Naive thymus-derived CD8-positive, alpha-beta T cell (primary cell): ENCODE results near the gene KRTAP4-12. TPM values are rescaled to one million over a fixed set of nuclear protein-coding genes. Genes with fewer than 3 reads are reported as not detected.
A peak's percentile ranks its signal among the peaks of the same experiment; 100 is the strongest.
"Not testable (repeated sequence)": the region's sequence is repeated elsewhere in the genome, so short reads cannot be mapped to it uniquely, and the experiment has no call there.

Experiments used
- ATAC-seq, 2 donors: fragments of 150-1000 bp; cut with Tn5 transposase in 1 of 2; sonication (Bioruptor Pico), chemical (Tn5 transposase) in 1 of 2; 1 replicate in 1 of 2; 2 replicates in 1 of 2; pipeline ENCODE4 v1.10.0; 2021; ENCODE audit warnings: mild to moderate bottlenecking in 2 of 2, moderate library complexity in 2 of 2
- POLR2A ChIA-PET: fragments of 350-600 bp; sonication (Branson Sonifier 250); formaldehyde crosslinking; loops from one replicate; lab custom pipeline; 2021; ENCODE audit warnings: antibody characterized with exemption; lab: Charles Lee
- DNase-seq, 10 donors: peaks; one replicate each; pipeline versions ENCODE4 v3.0.0 to v3.0.0-alpha.2; 2020 to 2022
- H3K27ac Mint-ChIP-seq, 10 donors: one replicate each; pipeline ENCODE4 v1.8.0; 2020 to 2022; ENCODE audit warnings: mild to moderate bottlenecking in 10 of 10, mixed read lengths in 10 of 10, moderate library complexity in 4 of 10, inconsistent platforms in 1 of 10
- H3K27me3 Mint-ChIP-seq, 5 donors: one replicate each; pipeline ENCODE4 v1.8.0; 2021 to 2022; ENCODE audit warnings: mixed read lengths in 5 of 5
- H3K36me3 Mint-ChIP-seq, 3 donors: one replicate each; pipeline ENCODE4 v1.8.0; 2020 to 2022; ENCODE audit warnings: mixed read lengths in 3 of 3, mild to moderate bottlenecking in 2 of 3, inconsistent platforms in 1 of 3
- H3K4me1 Mint-ChIP-seq, 4 donors: one replicate each; pipeline ENCODE4 v1.8.0; 2021 to 2022; ENCODE audit warnings: mixed read lengths in 4 of 4
- H3K4me3 Mint-ChIP-seq, 10 donors: one replicate each; pipeline ENCODE4 v1.8.0; 2020 to 2022; ENCODE audit warnings: mild to moderate bottlenecking in 10 of 10, mixed read lengths in 10 of 10, moderate library complexity in 6 of 10, inconsistent platforms in 1 of 10
- H3K9me3 Mint-ChIP-seq, 9 donors: one replicate each; pipeline ENCODE4 v1.8.0; 2020 to 2022; ENCODE audit warnings: mixed read lengths in 9 of 9, mild to moderate bottlenecking in 3 of 9, inconsistent platforms in 1 of 9, moderate library complexity in 1 of 9
- polyA plus RNA-seq, 3 donors: library from polyadenylated mRNA; unstranded; fragments of 300-500 nt; fragmentation: Illumina TruSeq; gene quantifications; one replicate each; pipeline ENCODE4 v1.2.3, GENCODE V29; 2021
- total RNA-seq, 8 experiments: library from RNA in 2 of 8; stranded (reverse) in 2 of 8; gene quantifications; one replicate each; pipeline ENCODE4 v1.2.3 and lab custom pipeline; 2021 to 2026

KRTAP4-12 gene
- total and polyA plus RNA-seq, 5 experiments from 2014 or later = 0.15 TPM; not detected in 4

GRCh38 chr17:41104386-41105038 is 19.5 kb downstream of the KRTAP4-12 start:
- H3K4me1 Mint-ChIP-seq = peaks cover 14 to 40% (median 30%) of the 10 kb centered on the region in 4 donors
- H3K9me3 Mint-ChIP-seq, DNase-seq, POLR2A ChIA-PET, H3K4me3 Mint-ChIP-seq, ATAC-seq, H3K27me3 Mint-ChIP-seq, H3K36me3 Mint-ChIP-seq, H3K27ac Mint-ChIP-seq: not testable (repeated sequence)

GRCh38 chr17:41103896-41104295 is 20.1 kb downstream of the KRTAP4-12 start:
- ATAC-seq = no peak
- no peak for DNase-seq
- peaks cover 14 to 36% (median 27%) of the 10 kb centered on the region in 4 donors for H3K4me1 Mint-ChIP-seq
- no peak overlapping the region for H3K4me3 Mint-ChIP-seq
- H3K36me3 Mint-ChIP-seq = no peaks in the 10 kb centered on the region
- H3K27me3 Mint-ChIP-seq = peaks cover 0 to 4% (median 0%) of the 10 kb centered on the region in 5 donors
- no peak overlapping the region for H3K27ac Mint-ChIP-seq
- POLR2A ChIA-PET = no interaction called here
- H3K9me3 Mint-ChIP-seq = peaks cover 0 to 6% (median 0%) of the 10 kb centered on the region in 9 donors

DNA sequence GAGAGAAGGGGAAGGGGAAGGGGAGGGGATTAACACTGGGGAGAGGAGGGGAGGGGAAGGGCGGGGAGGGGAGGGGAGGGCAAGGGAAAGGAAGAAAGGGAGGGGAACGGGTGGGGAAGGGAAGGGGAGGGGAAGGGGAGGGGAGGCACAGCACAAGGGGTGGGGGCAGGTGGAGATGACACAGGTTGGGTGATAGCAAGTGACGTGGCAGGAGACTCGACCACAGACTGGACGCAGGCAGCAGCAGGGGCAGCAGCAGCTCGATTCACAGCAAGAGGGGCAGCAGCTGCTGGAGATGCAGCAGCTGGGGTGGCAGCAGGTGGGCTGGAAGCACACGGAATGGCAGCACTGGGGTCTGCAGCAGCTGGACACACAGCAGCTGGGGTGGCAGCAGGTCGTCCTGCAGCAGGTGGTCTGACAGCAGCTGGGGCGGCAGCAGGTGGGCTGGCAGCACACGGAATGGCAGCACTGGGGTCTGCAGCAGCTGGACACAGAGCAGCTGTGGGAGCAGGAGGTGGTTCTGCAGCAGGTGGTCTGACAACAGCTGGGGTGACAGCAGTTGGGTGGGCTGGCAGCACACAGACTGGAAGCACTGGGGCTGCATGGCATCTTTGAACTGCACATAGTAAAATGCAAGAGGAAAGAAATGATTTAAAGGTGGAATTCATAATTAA is 22.3 kb downstream of the KRTAP4-12 start, which contains the start of gene KRTAP4-16:
KRTAP4-16 (minus strand) TSS at position 624 of the 674 bp plus-strand sequence; CDS start at position 624, 0 bp downstream.
- no peaks in the 10 kb centered on the region for H3K36me3 Mint-ChIP-seq
- peak within 1 kb of the TSS in 3 of 10 donors; percentile 9 to 56 (median 35) for H3K27ac Mint-ChIP-seq
- no peak within 1 kb of the TSS for H3K4me3 Mint-ChIP-seq
- POLR2A ChIA-PET = no interaction called here
- H3K27me3 Mint-ChIP-seq = peaks cover 5 to 10% (median 6%) of the 10 kb centered on the region in 5 donors
- peaks cover 8 to 20% (median 12%) of the 10 kb centered on the region in 4 donors for H3K4me1 Mint-ChIP-seq
- DNase-seq = no peak
- ATAC-seq = no peak
- no peaks in the 10 kb centered on the region for H3K9me3 Mint-ChIP-seq

- peak; percentile 52 to 62 for ATAC-seq
- peaks cover 6 to 20% (median 12%) of the 10 kb centered on the region in 4 donors for H3K4me1 Mint-ChIP-seq
- DNase-seq, POLR2A ChIA-PET, H3K36me3 Mint-ChIP-seq, H3K9me3 Mint-ChIP-seq: not testable (repeated sequence)
- H3K27me3 Mint-ChIP-seq = peaks cover 6 to 14% (median 8%) of the 10 kb centered on the region in 5 donors
- peak overlapping the region in 2 of 10 donors; percentile 11 to 24 for H3K27ac Mint-ChIP-seq
- peak overlapping the region in 5 of 10 donors; percentile 8 to 56 (median 32) for H3K4me3 Mint-ChIP-seq
Measured at GRCh38 chr17:41099682-41100480, 24.1 kb downstream of the KRTAP4-12 start.

DNA sequence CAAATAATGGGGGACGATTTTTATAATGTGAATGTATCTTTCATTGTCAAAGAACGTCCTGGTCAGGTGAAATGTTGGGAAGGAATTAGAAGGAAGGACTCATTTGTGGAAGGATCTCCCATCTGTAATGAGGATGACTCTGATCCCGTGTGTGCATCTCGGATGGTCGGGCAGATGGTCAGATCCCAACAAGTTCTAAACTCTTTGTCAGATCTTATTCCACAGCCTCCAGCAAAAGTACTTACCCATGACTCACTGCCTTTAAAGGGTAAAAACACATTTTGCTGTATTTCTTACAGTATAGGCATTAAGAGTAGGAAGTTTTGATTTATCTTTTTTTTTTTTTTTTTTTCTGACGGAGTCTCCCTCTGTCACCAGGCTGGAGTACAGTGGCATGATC is 25.5 kb downstream of the KRTAP4-12 start:
- ATAC-seq (no peak), DNase-seq (no peak)
- Mint-ChIP-seq H3K4me1 (peaks cover 6 to 20% (median 12%) of the 10 kb centered on the region in 4 donors), H3K36me3 (no peaks in the 10 kb centered on the region), H3K9me3 (no peaks in the 10 kb centered on the region), H3K4me3 (no peak overlapping the region), H3K27ac (no peak overlapping the region), H3K27me3 (peaks cover 6 to 14% (median 8%) of the 10 kb centered on the region in 5 donors)
- POLR2A ChIA-PET = no interaction called here

- no peak within 1 kb of the TSS for H3K4me3 Mint-ChIP-seq
- POLR2A ChIA-PET = no interaction called here
- peaks cover 0 to 1% (median 1%) of the 10 kb centered on the region in 3 donors for H3K36me3 Mint-ChIP-seq
- peaks cover 0 to 2% (median 0%) of the 10 kb centered on the region in 9 donors for H3K9me3 Mint-ChIP-seq
- peak within 1 kb of the TSS in 1 of 10 donors; percentile 47 for H3K27ac Mint-ChIP-seq
- peaks cover 6 to 20% (median 12%) of the 10 kb centered on the region in 4 donors for H3K4me1 Mint-ChIP-seq
- ATAC-seq (no peak), DNase-seq (no peak)
- H3K27me3 Mint-ChIP-seq = peaks cover 6 to 14% (median 8%) of the 10 kb centered on the region in 5 donors
Measured at GRCh38 chr17:41098042-41098441, 25.9 kb downstream of the KRTAP4-12 start, which contains the start of gene KRTAP4-8. Gene KRTAP4-8, minus strand, starts transcription at chr17:41098142. Its CDS starts 58 bp downstream, at chr17:41098084.

GRCh38 chr17:41096055-41096454 is 27.9 kb downstream of the KRTAP4-12 start:
- Mint-ChIP-seq H3K9me3 (peaks cover 0 to 7% (median 0%) of the 10 kb centered on the region in 9 donors), H3K4me1 (peaks cover 6 to 17% (median 10%) of the 10 kb centered on the region in 4 donors), H3K36me3 (peaks cover 0 to 5% (median 3%) of the 10 kb centered on the region in 3 donors), H3K27ac (peak overlapping the region in 1 of 10 donors; percentile 34), H3K27me3 (peaks cover 6 to 14% (median 8%) of the 10 kb centered on the region in 5 donors), H3K4me3 (no peak overlapping the region)
- no peak for DNase-seq
- POLR2A ChIA-PET = no interaction called here
- no peak for ATAC-seq

DNA sequence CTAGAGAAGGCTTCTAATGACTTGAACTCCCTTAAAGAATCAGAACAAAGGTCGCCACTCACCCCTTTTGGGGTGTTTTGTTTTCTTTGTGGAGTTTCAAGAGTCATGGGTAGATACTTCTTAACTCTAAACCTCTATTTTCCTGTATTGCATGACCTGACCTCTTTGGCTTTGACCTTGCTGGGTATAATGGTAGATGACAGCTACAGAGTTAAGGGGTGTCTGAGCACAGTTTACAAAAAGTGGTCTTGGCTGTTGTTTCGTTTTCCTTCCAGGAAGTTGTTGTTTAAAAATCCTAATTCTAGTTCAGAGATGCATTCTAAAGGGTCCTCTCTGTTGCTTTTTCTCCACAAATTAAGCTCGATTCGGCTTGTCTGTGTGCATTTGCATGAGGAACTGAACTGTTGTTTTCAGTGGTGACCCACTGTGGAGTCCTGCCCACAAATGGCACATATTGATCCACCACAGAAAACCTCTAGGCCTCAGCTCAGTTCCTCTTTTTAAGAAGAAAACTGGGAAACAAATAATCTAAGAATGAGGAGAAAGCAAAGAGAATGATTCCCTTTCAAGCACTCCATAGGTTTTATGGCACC is 35.1 kb downstream of the KRTAP4-12 start:
- ATAC-seq, H3K27ac Mint-ChIP-seq, POLR2A ChIA-PET, DNase-seq, H3K36me3 Mint-ChIP-seq, H3K27me3 Mint-ChIP-seq, H3K4me1 Mint-ChIP-seq, H3K4me3 Mint-ChIP-seq, H3K9me3 Mint-ChIP-seq: not testable (repeated sequence)

GRCh38 chr17:41084100-41084856 is 39.7 kb downstream of the KRTAP4-12 start, which contains the start of gene KRTAP4-7:
Gene KRTAP4-7, plus strand, starts transcription at chr17:41084150. Its CDS starts 57 bp downstream, at chr17:41084207.
- H3K27me3 Mint-ChIP-seq, H3K27ac Mint-ChIP-seq, H3K36me3 Mint-ChIP-seq, H3K4me3 Mint-ChIP-seq, POLR2A ChIA-PET, ATAC-seq, DNase-seq, H3K4me1 Mint-ChIP-seq, H3K9me3 Mint-ChIP-seq: not testable (repeated sequence)

- DNase-seq, H3K4me1 Mint-ChIP-seq, H3K27me3 Mint-ChIP-seq, H3K9me3 Mint-ChIP-seq, H3K4me3 Mint-ChIP-seq, H3K27ac Mint-ChIP-seq, ATAC-seq, H3K36me3 Mint-ChIP-seq: not testable (repeated sequence)
- POLR2A ChIA-PET = interaction anchor here (0.6 kb wide), 1 partner anchor 405 kb away, joined by 5 read pairs; no protein-coding TSS in a partner anchor
Measured at GRCh38 chr17:41083427-41083826, 40.6 kb downstream of the KRTAP4-12 start.

GRCh38 chr17:41082626-41083025 is 41.4 kb downstream of the KRTAP4-12 start:
- no peaks in the 10 kb centered on the region for H3K4me1 Mint-ChIP-seq
- no peak for ATAC-seq
- no peaks in the 10 kb centered on the region for H3K9me3 Mint-ChIP-seq
- POLR2A ChIA-PET = interaction anchor here (0.6 kb wide), 1 partner anchor 404 kb away, joined by 5 read pairs; no protein-coding TSS in a partner anchor
- H3K4me3 Mint-ChIP-seq = no peak overlapping the region
- H3K27me3 Mint-ChIP-seq = peaks cover 0 to 10% (median 6%) of the 10 kb centered on the region in 5 donors
- H3K27ac Mint-ChIP-seq = no peak overlapping the region
- DNase-seq = no peak
- no peaks in the 10 kb centered on the region for H3K36me3 Mint-ChIP-seq
